ENCODE results near the gene HBS1L. TPM values are rescaled to one million over a fixed set of nuclear protein-coding genes. Genes with fewer than 3 reads are reported as not detected.

Gene HBS1L
- polyA plus RNA-seq, 1 of the 3 experiments (the other 2 are of a cell fraction): 19.0 TPM

GRCh38 chr6:135047336-135047735, 7.3 kb downstream of the HBS1L start:
- TF ChIP-seq USF2 (IDR thresholded peaks at IDR 0.05; ENCODE audit: borderline replicate concordance, low read depth, low read length): no peak
- no peak for TF ChIP-seq SIN3A (IDR thresholded peaks at IDR 0.05; ENCODE audit: borderline replicate concordance, low read depth, low read length)
- no peak for TF ChIP-seq GATA2 (CRISPR knock-in tag; IDR thresholded peaks at IDR 0.05)
- no peak for TF ChIP-seq PBX3 (IDR thresholded peaks at IDR 0.05)
- TF ChIP-seq FOSL2 (IDR thresholded peaks at IDR 0.05; ENCODE audit: borderline replicate concordance, low read depth): no peak
- no peak for TF ChIP-seq MAX (IDR thresholded peaks at IDR 0.05; ENCODE audit: low read depth)
- WGBS (ENCODE audit: low lambda C conversion rate): 95% methylated on average over 4 of the region's 4 CpGs
- H3K36me3 ChIP-seq (replicated peaks in 1 of 2; ENCODE audit: control insufficient read depth in 1 of 2, insufficient read depth in 2 of 2, low read length in 1 of 2): peaks cover 6 to 39% of the 10 kb centered on the region in 2 experiments
- DNase-seq: no peak
- no peak overlapping the region for H3K4me2 ChIP-seq
- no peaks in the 10 kb centered on the region for H3F3A ChIP-seq (replicated peaks; ENCODE audit: insufficient read depth)
- H3K27ac ChIP-seq (ENCODE audit: low read depth in 2 of 2, low read length in 1 of 2): no peak overlapping the region
- peaks cover 89% of the 10 kb centered on the region for H3K79me2 ChIP-seq (ENCODE audit: insufficient read depth)
- no peaks in the 10 kb centered on the region; a peak in 1 of 4 replicates for H3K4me1 ChIP-seq (ENCODE audit: control insufficient read depth in 1 of 2, insufficient read depth in 2 of 2, low read depth in 1 of 2, low read length in 1 of 2)
- H2AFZ ChIP-seq (ENCODE audit: low read depth): no peak overlapping the region
- H4K20me1 ChIP-seq (ENCODE audit: insufficient read depth): peaks cover 7% of the 10 kb centered on the region; the same call in 1 of the 2 replicates
- no peaks in the 10 kb centered on the region for H3K27me3 ChIP-seq (ENCODE audit: insufficient read depth)
- H3K9ac ChIP-seq: no peak overlapping the region
- H3K4me3 ChIP-seq (ENCODE audit: low read depth in 2 of 2, low read length in 1 of 2): no peak overlapping the region
- H3K9me2 ChIP-seq: no peaks in the 10 kb centered on the region
- no peaks in the 10 kb centered on the region for H3K9me3 ChIP-seq
- ChIA-PET CTCF (no interaction called here), POLR2A (no interaction called here)

GRCh38 chr6:135046912-135047311, 7.7 kb downstream of the HBS1L start:
- Histone ChIP-seq H3F3A (replicated peaks; ENCODE audit: insufficient read depth) (no peaks in the 10 kb centered on the region), H3K27ac (ENCODE audit: low read depth in 2 of 2, low read length in 1 of 2) (no peak overlapping the region), H3K9me2 (no peaks in the 10 kb centered on the region), H3K4me1 (ENCODE audit: control insufficient read depth in 1 of 2, insufficient read depth in 2 of 2, low read depth in 1 of 2, low read length in 1 of 2) (no peaks in the 10 kb centered on the region; a peak in 1 of 4 replicates), H3K27me3 (ENCODE audit: insufficient read depth) (no peaks in the 10 kb centered on the region), H3K9ac (no peak overlapping the region), H2AFZ (ENCODE audit: low read depth) (no peak overlapping the region), H3K4me2 (no peak overlapping the region), H3K4me3 (ENCODE audit: low read depth in 2 of 2, low read length in 1 of 2) (no peak overlapping the region), H3K36me3 (replicated peaks in 1 of 2; ENCODE audit: control insufficient read depth in 1 of 2, insufficient read depth in 2 of 2, low read length in 1 of 2) (peaks cover 6 to 39% of the 10 kb centered on the region in 2 experiments), H3K79me2 (ENCODE audit: insufficient read depth) (peaks cover 89% of the 10 kb centered on the region), H3K9me3 (no peaks in the 10 kb centered on the region), H4K20me1 (ENCODE audit: insufficient read depth) (peaks cover 7% of the 10 kb centered on the region; the same call in 1 of the 2 replicates)
- POLR2A ChIA-PET: no interaction called here
- DNase-seq: no peak
- CTCF ChIA-PET: interaction anchor here (1.0 kb wide), 1 partner anchor 43 kb away, joined by 3 read pairs; no protein-coding TSS in a partner anchor
- TF ChIP-seq RFX5 (IDR thresholded peaks at IDR 0.05; ENCODE audit: low read length) (no peak), YY1 (IDR thresholded peaks at IDR 0.05; ENCODE audit: low read depth) (no peak), TAF1 (IDR thresholded peaks at IDR 0.05; ENCODE audit: borderline replicate concordance, low read depth, low read length) (no peak), USF2 (IDR thresholded peaks at IDR 0.05; ENCODE audit: borderline replicate concordance, low read depth, low read length) (no peak), SMC3 (IDR thresholded peaks at IDR 0.05; ENCODE audit: low read depth, low read length) (no peak), RAD21 (IDR thresholded peaks at IDR 0.05; ENCODE audit: low read length) (no peak), EP300 (IDR thresholded peaks at IDR 0.05; ENCODE audit: borderline replicate concordance in 1 of 2, low read depth in 1 of 2, low read length in 1 of 2) (no peak), CHD2 (IDR thresholded peaks at IDR 0.05; ENCODE audit: low read length, partially characterized antibody) (no peak), MEF2A (IDR thresholded peaks at IDR 0.05; ENCODE audit: borderline replicate concordance, low read depth) (no peak), REST (IDR thresholded peaks at IDR 0.05; ENCODE audit: low read depth, low read length) (no peak), EZH2phosphoT487 (IDR thresholded peaks at IDR 0.05; ENCODE audit: borderline replicate concordance, low read depth) (no peak), RXRA (IDR thresholded peaks at IDR 0.05; ENCODE audit: borderline replicate concordance, low read depth) (no peak), RCOR1 (IDR thresholded peaks at IDR 0.05; ENCODE audit: low read length) (no peak), MXI1 (IDR thresholded peaks at IDR 0.05; ENCODE audit: low read depth, low read length) (no peak), TCF12 (IDR thresholded peaks at IDR 0.05) (no peak), JUND (IDR thresholded peaks at IDR 0.05) (no peak), FOXJ3 (CRISPR knock-in tag; IDR thresholded peaks at IDR 0.05) (no peak)
- WGBS (ENCODE audit: low lambda C conversion rate): 94% methylated on average over 2 of the region's 2 CpGs
